ENCODE measurements around the gene SMIM41.

The SMIM41 gene

GRCh38 chr12:52079576-52080402, at the start of gene SMIM41:
Gene SMIM41 (plus strand): TSS chr12:52079704. CDS start chr12:52079780, 76 bp downstream.
- no peaks in the 10 kb centered on the region; the same call in 1 of the 2 replicates for H3K36me3 ChIP-seq (ENCODE audit: insufficient read depth, low read length)
- no peaks in the 10 kb centered on the region for H3K9me3 ChIP-seq (ENCODE audit: control insufficient read depth, insufficient read depth, low read length)
- no peak within 1 kb of the TSS for H3K9ac ChIP-seq (ENCODE audit: low read depth, low read length)
- peaks cover 14% of the 10 kb centered on the region for H3K4me1 ChIP-seq (ENCODE audit: insufficient read depth, low read length)

- H3K9me3 ChIP-seq (ENCODE audit: control insufficient read depth, insufficient read depth, low read length), result no peaks in the 10 kb centered on the region
- H3K9ac ChIP-seq (ENCODE audit: low read depth, low read length), result peak overlapping the region; percentile 34; the same call in 1 of the 2 replicates
- H3K36me3 ChIP-seq (ENCODE audit: insufficient read depth, low read length), result no peaks in the 10 kb centered on the region
- H3K4me1 ChIP-seq (ENCODE audit: insufficient read depth, low read length), result peaks cover 8% of the 10 kb centered on the region
Observed at GRCh38 chr12:52032446-52032803, 47.1 kb upstream of the SMIM41 start.

- H3K9me3 ChIP-seq (ENCODE audit: control insufficient read depth, insufficient read depth, low read length), result no peaks in the 10 kb centered on the region
- H3K36me3 ChIP-seq (ENCODE audit: insufficient read depth, low read length), result no peaks in the 10 kb centered on the region
- peaks cover 8% of the 10 kb centered on the region for H3K4me1 ChIP-seq (ENCODE audit: insufficient read depth, low read length)
- peak overlapping the region; percentile 77 for H3K9ac ChIP-seq (ENCODE audit: low read depth, low read length)
Observed at GRCh38 chr12:52032804-52033445, 46.6 kb upstream of the SMIM41 start.

- Histone ChIP-seq H3K4me1 (ENCODE audit: insufficient read depth, low read length) (peaks cover 8% of the 10 kb centered on the region), H3K36me3 (ENCODE audit: insufficient read depth, low read length) (no peaks in the 10 kb centered on the region), H3K9ac (ENCODE audit: low read depth, low read length) (peak overlapping the region; percentile 77), H3K9me3 (ENCODE audit: control insufficient read depth, insufficient read depth, low read length) (no peaks in the 10 kb centered on the region)
Observed at GRCh38 chr12:52033446-52034140, 45.9 kb upstream of the SMIM41 start.

GRCh38 chr12:52035190-52035589, 44.3 kb upstream of the SMIM41 start:
- H3K4me1 ChIP-seq (ENCODE audit: insufficient read depth, low read length), result peaks cover 8% of the 10 kb centered on the region

GRCh38 chr12:52035926-52036325, 43.6 kb upstream of the SMIM41 start:
- H3K4me1 ChIP-seq (ENCODE audit: insufficient read depth, low read length), result peaks cover 8% of the 10 kb centered on the region

More at GRCh38 chr12:52035190-52035589, 44.3 kb upstream of the SMIM41 start:
- Histone ChIP-seq H3K36me3 (ENCODE audit: insufficient read depth, low read length) (no peaks in the 10 kb centered on the region), H3K9ac (ENCODE audit: low read depth, low read length) (no peak overlapping the region), H3K9me3 (ENCODE audit: control insufficient read depth, insufficient read depth, low read length) (no peaks in the 10 kb centered on the region)

GRCh38 chr12:52036587-52037171, 42.8 kb upstream of the SMIM41 start:
- Histone ChIP-seq H3K36me3 (ENCODE audit: insufficient read depth, low read length) (no peaks in the 10 kb centered on the region), H3K9ac (ENCODE audit: low read depth, low read length) (peak overlapping the region; percentile 60; the same call in 1 of the 2 replicates), H3K9me3 (ENCODE audit: control insufficient read depth, insufficient read depth, low read length) (no peaks in the 10 kb centered on the region), H3K4me1 (ENCODE audit: insufficient read depth, low read length) (peaks cover 13% of the 10 kb centered on the region)

More at GRCh38 chr12:52035926-52036325, 43.6 kb upstream of the SMIM41 start:
- no peaks in the 10 kb centered on the region for H3K36me3 ChIP-seq (ENCODE audit: insufficient read depth, low read length)
- H3K9me3 ChIP-seq (ENCODE audit: control insufficient read depth, insufficient read depth, low read length), result no peaks in the 10 kb centered on the region
- no peak overlapping the region for H3K9ac ChIP-seq (ENCODE audit: low read depth, low read length)

GRCh38 chr12:52037248-52037861, 42.1 kb upstream of the SMIM41 start:
- no peaks in the 10 kb centered on the region for H3K36me3 ChIP-seq (ENCODE audit: insufficient read depth, low read length)
- peak overlapping the region; percentile 79 for H3K9ac ChIP-seq (ENCODE audit: low read depth, low read length)
- peaks cover 12% of the 10 kb centered on the region for H3K4me1 ChIP-seq (ENCODE audit: insufficient read depth, low read length)
- no peaks in the 10 kb centered on the region for H3K9me3 ChIP-seq (ENCODE audit: control insufficient read depth, insufficient read depth, low read length)

GRCh38 chr12:52038447-52038846, 41.1 kb upstream of the SMIM41 start:
- Histone ChIP-seq H3K4me1 (ENCODE audit: insufficient read depth, low read length) (peaks cover 10% of the 10 kb centered on the region), H3K9ac (ENCODE audit: low read depth, low read length) (no peak overlapping the region), H3K9me3 (ENCODE audit: control insufficient read depth, insufficient read depth, low read length) (no peaks in the 10 kb centered on the region), H3K36me3 (ENCODE audit: insufficient read depth, low read length) (no peaks in the 10 kb centered on the region; the same call in 1 of the 2 replicates)

GRCh38 chr12:52041035-52041434, 38.5 kb upstream of the SMIM41 start:
- H3K36me3 ChIP-seq (ENCODE audit: insufficient read depth, low read length), result no peaks in the 10 kb centered on the region; the same call in 1 of the 2 replicates
- H3K9me3 ChIP-seq (ENCODE audit: control insufficient read depth, insufficient read depth, low read length), result no peaks in the 10 kb centered on the region
- H3K4me1 ChIP-seq (ENCODE audit: insufficient read depth, low read length), result peaks cover 9% of the 10 kb centered on the region

GRCh38 chr12:52041695-52042123, 37.8 kb upstream of the SMIM41 start:
- Histone ChIP-seq H3K4me1 (ENCODE audit: insufficient read depth, low read length) (peaks cover 5% of the 10 kb centered on the region; the same call in 1 of the 2 replicates), H3K36me3 (ENCODE audit: insufficient read depth, low read length) (no peaks in the 10 kb centered on the region; the same call in 1 of the 2 replicates), H3K9me3 (ENCODE audit: control insufficient read depth, insufficient read depth, low read length) (no peaks in the 10 kb centered on the region), H3K9ac (ENCODE audit: low read depth, low read length) (no peak overlapping the region)

More at GRCh38 chr12:52041035-52041434, 38.5 kb upstream of the SMIM41 start:
- no peak overlapping the region for H3K9ac ChIP-seq (ENCODE audit: low read depth, low read length)

- no peaks in the 10 kb centered on the region for H3K9me3 ChIP-seq (ENCODE audit: control insufficient read depth, insufficient read depth, low read length)
- H3K36me3 ChIP-seq (ENCODE audit: insufficient read depth, low read length), result no peaks in the 10 kb centered on the region; the same call in 1 of the 2 replicates
- peaks cover 5% of the 10 kb centered on the region; the same call in 1 of the 2 replicates for H3K4me1 ChIP-seq (ENCODE audit: insufficient read depth, low read length)
- H3K9ac ChIP-seq (ENCODE audit: low read depth, low read length), result no peak overlapping the region
Observed at GRCh38 chr12:52042706-52043385, 36.7 kb upstream of the SMIM41 start.

Measured in ES-I3 (cell line).